ENCODE results near the gene SGMS1. TPM values are rescaled to one million over a fixed set of nuclear protein-coding genes. Genes with fewer than 3 reads are reported as not detected.

Gene SGMS1
- total and polyA plus RNA-seq, 10 donors: 5.9 to 84.3 (median 34.6) TPM

- no peak for TF ChIP-seq POLR2AphosphoS5 (IDR thresholded peaks at IDR 0.05)
- TF ChIP-seq CTCF (IDR thresholded peaks at IDR 0.05 in 8 of 11, conservative IDR thresholded peaks at IDR 0.05 in 3 of 11): no peak
- no peak for TF ChIP-seq POLR2A (IDR thresholded peaks at IDR 0.05)
- no peaks in the 10 kb centered on the region for H3K9me3 ChIP-seq
- no peaks in the 10 kb centered on the region for H3K27me3 ChIP-seq (replicated peaks in 1 of 7)
- H3K4me3 ChIP-seq: no peak overlapping the region
- peaks cover 0 to 23% (median 12%) of the 10 kb centered on the region in 6 donors for H3K36me3 ChIP-seq
- 91 to 97% (median 96%) methylated on average over 7 of the region's 7 CpGs for WGBS, 5 donors
- H3K27ac ChIP-seq: no peak overlapping the region
- intact Hi-C loops (cut with DNase I; ENCODE audit: low total_unique reads): no loop called here
- no peak for DNase-seq
- peaks cover 0 to 3% (median 0%) of the 10 kb centered on the region in 6 donors for H3K4me1 ChIP-seq
Observed at GRCh38 chr10:50592961-50593418, 30.8 kb downstream of the SGMS1 start.

GRCh38 chr10:50590935-50591334 is 32.8 kb downstream of the SGMS1 start:
- Histone ChIP-seq H3K4me1 (peaks cover 0 to 7% (median 0%) of the 10 kb centered on the region in 6 donors), H3K27me3 (replicated peaks in 1 of 7) (no peaks in the 10 kb centered on the region), H3K4me3 (no peak overlapping the region), H3K9me3 (no peaks in the 10 kb centered on the region), H3K36me3 (peaks cover 0 to 42% (median 12%) of the 10 kb centered on the region in 6 donors), H3K27ac (no peak overlapping the region)
- WGBS, 5 donors: 94 to 99% (median 97%) methylated on average over 4 of the region's 4 CpGs
- intact Hi-C loops (cut with DNase I; ENCODE audit: low total_unique reads): no loop called here
- no peak for DNase-seq
- TF ChIP-seq POLR2A (IDR thresholded peaks at IDR 0.05) (no peak), CTCF (IDR thresholded peaks at IDR 0.05 in 8 of 11, conservative IDR thresholded peaks at IDR 0.05 in 3 of 11) (no peak), POLR2AphosphoS5 (IDR thresholded peaks at IDR 0.05) (no peak)

GRCh38 chr10:50586740-50587088 is 37.0 kb downstream of the SGMS1 start:
- TF ChIP-seq CTCF (IDR thresholded peaks at IDR 0.05 in 8 of 11, conservative IDR thresholded peaks at IDR 0.05 in 3 of 11) (no peak), POLR2A (IDR thresholded peaks at IDR 0.05) (no peak), POLR2AphosphoS5 (IDR thresholded peaks at IDR 0.05) (no peak)
- Histone ChIP-seq H3K36me3 (peaks cover 0 to 45% (median 12%) of the 10 kb centered on the region in 6 donors), H3K27me3 (replicated peaks in 1 of 7) (no peaks in the 10 kb centered on the region), H3K27ac (no peak overlapping the region), H3K4me1 (peaks cover 0 to 15% (median 5%) of the 10 kb centered on the region in 6 donors), H3K4me3 (no peak overlapping the region), H3K9me3 (no peaks in the 10 kb centered on the region)
- 38 to 80% (median 74%) methylated on average over 1 of the region's 1 CpG for WGBS, 5 donors
- no peak for DNase-seq
- intact Hi-C loops (cut with DNase I; ENCODE audit: low total_unique reads): no loop called here

DNA sequence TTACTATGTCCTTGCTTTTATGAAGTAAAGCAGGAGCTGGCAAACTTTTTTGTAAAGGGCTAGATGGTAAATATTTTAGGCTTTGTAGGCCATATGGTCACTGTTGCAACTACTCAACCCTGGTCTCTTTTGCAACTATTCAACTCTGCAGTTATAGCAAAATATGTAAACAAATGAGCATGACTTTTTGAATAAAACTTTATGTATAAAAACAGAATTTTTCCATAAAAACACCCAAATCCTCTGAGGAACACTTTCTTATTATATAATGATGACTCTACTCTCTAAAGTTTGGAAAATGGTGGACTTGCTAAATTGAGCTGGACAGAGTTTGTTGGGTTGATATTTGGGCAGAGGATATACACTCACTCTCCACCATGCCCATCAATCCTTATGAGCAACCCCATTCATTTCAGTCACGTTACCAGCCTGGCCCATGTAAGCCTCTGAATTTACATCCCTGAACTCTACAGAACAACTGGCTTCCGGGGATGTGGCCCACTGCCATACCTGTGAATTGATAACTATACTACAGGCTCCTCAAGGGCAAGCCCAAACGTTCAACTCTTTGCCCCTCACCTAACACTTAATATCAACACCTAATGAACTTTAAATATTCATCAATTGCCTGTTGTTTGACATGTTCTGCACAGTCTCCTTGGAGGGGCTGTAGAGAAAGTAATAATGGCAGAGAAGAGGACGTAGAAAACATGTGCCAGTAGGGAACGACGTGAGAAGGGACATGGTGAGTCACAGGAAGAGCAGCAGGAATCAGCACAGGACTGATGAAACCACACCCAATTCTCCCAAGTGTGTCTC is 37.6 kb downstream of the SGMS1 start:
- intact Hi-C loops (cut with DNase I; ENCODE audit: low total_unique reads): no loop called here
- Histone ChIP-seq H3K27me3 (replicated peaks in 1 of 7) (no peaks in the 10 kb centered on the region), H3K4me3 (no peak overlapping the region), H3K4me1 (peaks cover 3 to 21% (median 11%) of the 10 kb centered on the region in 6 donors), H3K27ac (no peak overlapping the region), H3K9me3 (no peaks in the 10 kb centered on the region), H3K36me3 (peaks cover 0 to 45% (median 12%) of the 10 kb centered on the region in 6 donors)
- TF ChIP-seq POLR2A (IDR thresholded peaks at IDR 0.05) (no peak), POLR2AphosphoS5 (IDR thresholded peaks at IDR 0.05) (no peak), CTCF (IDR thresholded peaks at IDR 0.05 in 8 of 11, conservative IDR thresholded peaks at IDR 0.05 in 3 of 11) (no peak)
- DNase-seq: no peak
- 65 to 85% (median 74%) methylated on average over 6 of the region's 6 CpGs for WGBS, 5 donors
